CD14-positive monocyte (primary cell): ENCODE data around the gene BACE2. TPM values are rescaled to one million over a fixed set of nuclear protein-coding genes. Genes with fewer than 3 reads are reported as not detected.

ENCODE experiments used
- DNase-seq, 3 donors: peaks; one replicate each; pipeline ENCODE4 v3.0.0-alpha.2; 2011 to 2022
- H2AFZ ChIP-seq: 2 replicates; pipeline ENCODE4 v1.6.0; 2012; ENCODE audit warnings: mild to moderate bottlenecking, low read depth, low read length, inconsistent platforms; ENCODE audit not compliant: insufficient read depth, poor library complexity, severe bottlenecking
- H3K27ac ChIP-seq, 2 donors: 1 replicate in 1 of 2; 2 replicates in 1 of 2; pipeline ENCODE4 v1.5.1; 2012 to 2013; ENCODE audit warnings: low read length in 2 of 2, control low read depth in 1 of 2, inconsistent platforms in 1 of 2, low read depth in 1 of 2, mild to moderate bottlenecking in 1 of 2
- H3K27me3 ChIP-seq, 2 donors: one replicate each; pipeline versions ENCODE4 v1.6.0 to v1.6.1; 2011 to 2013; ENCODE audit warnings: low read length in 2 of 2; ENCODE audit not compliant: control insufficient read depth in 2 of 2, insufficient read depth in 2 of 2
- H3K36me3 ChIP-seq, 2 donors: replicated peaks in 1 of 2; 1 replicate in 1 of 2; 2 replicates in 1 of 2; pipeline versions ENCODE4 v1.5.1 to v1.6.1; 2012 to 2013; ENCODE audit warnings: low read length in 2 of 2, control low read depth in 1 of 2, inconsistent platforms in 1 of 2, mild to moderate bottlenecking in 1 of 2; ENCODE audit not compliant: insufficient read depth in 2 of 2, control insufficient read depth in 1 of 2
- H3K4me1 ChIP-seq, 2 donors: 1 replicate in 1 of 2; 2 replicates in 1 of 2; pipeline versions ENCODE4 v1.5.1 to v1.6.1; 2012 to 2013; ENCODE audit warnings: low read length in 2 of 2, control low read depth in 1 of 2, inconsistent platforms in 1 of 2, mild to moderate bottlenecking in 1 of 2, moderate library complexity in 1 of 2; ENCODE audit not compliant: insufficient read depth in 2 of 2, control insufficient read depth in 1 of 2
- H3K4me2 ChIP-seq: replicated peaks from 2 replicates; pipeline ENCODE3; 2012; ENCODE audit warnings: low read length, moderate library complexity, mild to moderate bottlenecking; ENCODE audit not compliant: poor library complexity, severe bottlenecking; ENCODE audit errors: extremely low read depth
- H3K4me3 ChIP-seq, 3 experiments: fragments of 200-600 bp in 1 of 3; sonication (generic) in 1 of 3; replicated peaks in 1 of 3; 1 replicate in 2 of 3; 2 replicates in 1 of 3; pipeline ENCODE4 v1.5.1; 2011 to 2013; ENCODE audit warnings: low read length in 3 of 3, mild to moderate bottlenecking in 3 of 3, control low read depth in 2 of 3, low read depth in 2 of 3, inconsistent platforms in 1 of 3, moderate library complexity in 1 of 3
- H3K79me2 ChIP-seq: 2 replicates; pipeline ENCODE4 v1.6.0; 2012; ENCODE audit warnings: mild to moderate bottlenecking, control low read depth, inconsistent platforms, low read length, moderate library complexity; ENCODE audit not compliant: insufficient read depth
- H3K9ac ChIP-seq: 2 replicates; pipeline ENCODE4 v1.6.0; 2017; ENCODE audit warnings: low read length, mild to moderate bottlenecking; ENCODE audit not compliant: insufficient read depth, poor library complexity, severe bottlenecking
- H3K9me3 ChIP-seq, 2 donors: replicated peaks in 1 of 2; 1 replicate in 1 of 2; 2 replicates in 1 of 2; pipeline versions ENCODE4 v1.5.1 to v1.6.1; 2012 to 2013; ENCODE audit warnings: low read length in 2 of 2, control low read depth in 1 of 2; ENCODE audit not compliant: control insufficient read depth in 1 of 2, insufficient read depth in 1 of 2
- H4K20me1 ChIP-seq: 2 replicates; pipeline ENCODE4 v1.6.0; 2012; ENCODE audit warnings: mild to moderate bottlenecking, low read length, control low read depth, moderate library complexity; ENCODE audit not compliant: insufficient read depth
- H3K27ac Mint-ChIP-seq, 7 donors: one replicate each; pipeline ENCODE4 v1.8.0; 2020; ENCODE audit warnings: mild to moderate bottlenecking in 7 of 7, mixed read lengths in 7 of 7, moderate library complexity in 6 of 7, inconsistent platforms in 2 of 7
- H3K27me3 Mint-ChIP-seq, 3 donors: one replicate each; pipeline ENCODE4 v1.8.0; 2021 to 2022; ENCODE audit warnings: low read depth in 3 of 3, mild to moderate bottlenecking in 3 of 3, mixed read lengths in 3 of 3, moderate library complexity in 3 of 3, inconsistent platforms in 1 of 3
- H3K36me3 Mint-ChIP-seq, 2 donors: one replicate each; pipeline ENCODE4 v1.8.0; 2020; ENCODE audit warnings: mixed read lengths in 2 of 2, inconsistent platforms in 1 of 2, mild to moderate bottlenecking in 1 of 2
- H3K4me1 Mint-ChIP-seq: one replicate; pipeline ENCODE4 v1.8.0; 2020; ENCODE audit warnings: mild to moderate bottlenecking, mixed read lengths
- H3K4me3 Mint-ChIP-seq, 2 donors: one replicate each; pipeline ENCODE4 v1.8.0; 2020; ENCODE audit warnings: mild to moderate bottlenecking in 2 of 2, mixed read lengths in 2 of 2, moderate library complexity in 1 of 2
- H3K9me3 Mint-ChIP-seq, 7 donors: one replicate each; pipeline ENCODE4 v1.8.0; 2020 to 2022; ENCODE audit warnings: mixed read lengths in 7 of 7, mild to moderate bottlenecking in 6 of 7, moderate library complexity in 6 of 7, inconsistent platforms in 2 of 7
- CTCF ChIP-seq: fragments of 200-600 bp; IDR thresholded peaks from one replicate; pipeline ENCODE4 v1.8.0; 2022; ENCODE audit warnings: antibody characterized with exemption, mild to moderate bottlenecking
- WGBS: methylation state at CpG from one replicate; pipeline ENCODE4 v1.1.5; 2013; ENCODE audit warnings: missing lambda C conversion rate; ENCODE audit not compliant: insufficient coverage; 5-methylcytosine and 5-hydroxymethylcytosine counted together
- intact Hi-C, 2 donors: fragments of 100-400 bp; cut with micrococcal nuclease; formaldehyde crosslinking; loops; one replicate each; pipeline versions ENCODE4 v1.15.0 to v1.15.1; 2023
- polyA plus RNA-seq, 3 donors: library from polyadenylated mRNA; depleted of rRNA in 1 of 3; unstranded in 2 of 3; stranded (reverse) in 1 of 3; fragments of 300-500 nt in 2 of 3; fragments of >200 nt in 1 of 3; fragmentation: Illumina TruSeq in 2 of 3; gene quantifications; 1 replicate in 2 of 3; 2 replicates in 1 of 3; pipeline ENCODE4 v1.2.3, GENCODE V29; 2012 to 2021

Gene BACE2
- polyA plus RNA-seq, 3 donors: 0.05 to 0.26 TPM; not detected in 1

GRCh38 chr21:41211060-41211805, 43.3 kb downstream of the BACE2 start:
- no CpG with 5 or more reads among the region's 8 CpGs for WGBS
- no peaks in the 10 kb centered on the region for H3K79me2 ChIP-seq
- no peak overlapping the region for H3K27ac Mint-ChIP-seq

GRCh38 chr21:41213021-41213420, 45.1 kb downstream of the BACE2 start:
- H3K9me3 Mint-ChIP-seq: peaks cover 0 to 12% (median 0%) of the 10 kb centered on the region in 7 donors
- no peak for TF ChIP-seq CTCF
- Histone ChIP-seq H3K4me1 (no peaks in the 10 kb centered on the region), H3K36me3 (no peaks in the 10 kb centered on the region), H3K27ac (no peak overlapping the region), H3K9me3 (no peaks in the 10 kb centered on the region), H3K4me3 (no peak overlapping the region), H3K27me3 (peaks cover 0 to 2% of the 10 kb centered on the region in 2 donors), H3K79me2 (no peaks in the 10 kb centered on the region), H2AFZ (no peak overlapping the region), H4K20me1 (no peaks in the 10 kb centered on the region), H3K9ac (no peak overlapping the region), H3K4me2 (no peak overlapping the region)
- H3K4me3 Mint-ChIP-seq: no peak overlapping the region
- DNase-seq: no peak
- no CpG with 5 or more reads among the region's 5 CpGs for WGBS
- H3K4me1 Mint-ChIP-seq: no peaks in the 10 kb centered on the region
- no peak overlapping the region for H3K27ac Mint-ChIP-seq
- intact Hi-C loops: no loop called here
- H3K36me3 Mint-ChIP-seq: no peaks in the 10 kb centered on the region
- peaks cover 12 to 18% (median 17%) of the 10 kb centered on the region in 3 donors for H3K27me3 Mint-ChIP-seq

More at GRCh38 chr21:41211060-41211805, 43.3 kb downstream of the BACE2 start:
- Histone ChIP-seq H3K27ac (no peak overlapping the region), H3K9ac (no peak overlapping the region), H2AFZ (no peak overlapping the region), H3K27me3 (peaks cover 0 to 2% of the 10 kb centered on the region in 2 donors), H3K9me3 (no peaks in the 10 kb centered on the region), H4K20me1 (no peaks in the 10 kb centered on the region), H3K4me2 (no peak overlapping the region), H3K4me3 (no peak overlapping the region), H3K36me3 (no peaks in the 10 kb centered on the region), H3K4me1 (no peaks in the 10 kb centered on the region)
- peaks cover 0 to 12% (median 0%) of the 10 kb centered on the region in 7 donors for H3K9me3 Mint-ChIP-seq
- TF ChIP-seq CTCF: no peak
- DNase-seq: no peak
- H3K36me3 Mint-ChIP-seq: no peaks in the 10 kb centered on the region
- H3K27me3 Mint-ChIP-seq: peaks cover 6 to 15% (median 12%) of the 10 kb centered on the region in 3 donors
- H3K4me3 Mint-ChIP-seq: no peak overlapping the region
- intact Hi-C loops: no loop called here
- H3K4me1 Mint-ChIP-seq: no peaks in the 10 kb centered on the region
